IPS-11a (cell line): ENCODE measurements around the gene STAU1.
"Not testable (repeated sequence)": the region's sequence is repeated elsewhere in the genome, so short reads cannot be mapped to it uniquely, and the experiment has no call there.

ENCODE experiments used
- H3K4me3 ChIP-seq: one replicate; pipeline ENCODE4 v1.5.1; 2013; ENCODE audit warnings: low read depth, low read length, control low read depth

The STAU1 gene

GRCh38 chr20:49166534-49167449 is 21.3 kb downstream of the STAU1 start:
- H3K4me3 ChIP-seq = no peak overlapping the region

DNA sequence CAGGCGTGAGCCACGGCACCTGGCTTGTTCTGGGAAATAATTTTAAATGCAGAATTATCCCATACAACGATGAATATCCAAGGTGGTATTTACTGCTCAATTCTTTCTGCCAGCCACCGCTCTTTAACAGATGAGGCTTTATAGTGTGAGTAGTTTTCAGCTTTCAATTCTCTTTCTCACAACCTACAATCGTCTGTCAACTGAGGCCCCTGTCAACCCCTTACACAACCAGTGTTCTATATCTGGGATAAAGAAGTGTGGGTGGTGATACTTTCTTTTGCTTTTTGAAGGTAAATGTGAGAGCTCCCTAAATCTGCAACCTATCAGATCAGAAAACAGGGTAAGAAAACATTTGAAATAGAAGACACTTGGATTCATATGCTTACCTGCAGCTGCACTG is 22.5 kb downstream of the STAU1 start:
- no peak overlapping the region for H3K4me3 ChIP-seq

DNA sequence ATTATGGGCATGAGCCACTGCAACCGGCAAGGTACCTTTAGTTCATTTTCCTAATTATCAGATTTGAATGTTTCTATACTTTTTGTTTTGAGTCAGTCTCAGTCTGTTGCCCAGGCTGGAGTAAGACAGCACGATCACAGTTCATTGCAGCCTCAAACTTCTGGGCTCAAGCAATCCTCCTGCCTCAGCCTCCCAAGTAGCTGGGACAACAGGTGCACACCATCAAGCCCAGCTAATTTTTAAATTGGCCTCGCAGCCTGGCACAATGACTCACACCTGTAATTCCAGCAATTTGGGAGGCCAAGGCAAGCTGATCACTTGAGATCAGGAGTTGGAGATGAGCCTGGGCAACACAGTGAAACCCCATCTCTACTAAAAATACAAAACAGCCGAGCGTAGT is 24.4 kb downstream of the STAU1 start:
- no peak overlapping the region for H3K4me3 ChIP-seq

DNA sequence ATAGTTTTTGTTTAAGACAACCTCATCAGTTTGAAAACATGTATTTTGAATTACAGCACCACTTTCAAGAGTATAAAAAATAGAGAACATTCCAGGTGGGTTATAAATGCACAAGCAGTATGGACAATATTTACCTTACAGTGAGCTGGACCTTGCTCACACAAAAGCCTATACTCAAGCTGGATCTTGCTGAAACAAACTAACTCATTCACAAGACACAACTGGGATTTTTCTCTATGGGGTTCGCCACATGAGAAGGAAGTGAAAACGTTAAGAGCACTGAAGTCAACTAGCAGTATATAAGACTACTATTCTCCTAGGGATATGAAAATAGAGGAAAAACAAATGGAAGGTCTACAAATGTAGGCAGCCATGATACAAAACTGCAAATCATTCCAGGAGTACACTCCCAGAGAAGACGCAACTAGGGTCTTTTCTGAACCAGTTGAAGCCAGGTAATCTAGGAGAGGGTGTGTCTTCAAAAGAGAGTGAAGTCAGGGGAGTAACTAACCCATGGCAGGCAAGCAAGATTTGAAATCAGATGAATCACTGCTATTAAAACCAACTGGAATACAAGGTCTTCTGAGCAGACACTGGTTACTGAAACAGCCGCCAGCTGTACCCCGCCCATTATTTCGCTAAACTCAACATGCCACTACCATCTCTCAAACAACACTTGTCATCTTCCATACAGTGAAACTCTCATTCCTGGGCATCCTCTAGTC is 26.5 kb downstream of the STAU1 start:
- H3K4me3 ChIP-seq = no peak overlapping the region

DNA sequence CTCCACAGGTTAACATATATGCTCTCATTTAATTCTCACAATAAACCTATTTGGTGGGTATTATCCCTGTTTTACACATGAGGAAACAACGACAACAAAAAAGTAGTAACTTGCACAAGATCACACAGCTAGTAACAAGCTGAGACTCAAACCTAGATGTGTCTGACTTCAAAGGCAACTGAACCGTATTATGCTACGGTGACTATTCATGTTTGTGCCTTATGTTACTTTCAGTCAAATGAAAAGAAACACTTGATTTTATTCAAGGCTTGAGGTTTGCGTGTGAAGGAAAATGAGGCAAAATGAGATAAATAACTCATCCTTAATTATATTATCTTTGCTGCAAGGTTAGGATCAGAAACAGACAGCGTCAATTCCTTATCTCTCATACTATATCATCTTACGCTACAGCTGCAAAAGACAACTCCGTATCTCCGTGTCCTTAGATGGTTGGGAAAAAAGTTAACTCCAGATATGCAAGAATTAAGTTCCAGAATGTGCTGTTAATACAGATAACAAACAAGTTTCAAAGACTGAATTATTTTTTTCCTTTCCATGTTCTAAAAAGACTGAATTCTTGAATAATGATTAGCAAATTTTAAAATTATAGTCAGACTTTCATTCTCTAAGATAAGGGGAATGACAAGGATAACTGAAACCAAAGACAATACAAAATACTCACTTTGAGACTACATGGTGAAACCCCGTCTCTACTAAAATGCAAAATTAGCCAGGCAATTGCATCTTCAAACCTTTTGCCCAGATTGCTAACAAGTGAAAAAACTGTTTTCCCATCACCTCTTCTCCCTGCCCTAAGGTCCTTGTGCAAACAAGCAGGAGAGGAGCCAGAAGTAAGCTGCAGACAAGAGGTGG is 27.8 kb downstream of the STAU1 start:
- H3K4me3 ChIP-seq = no peak overlapping the region

DNA sequence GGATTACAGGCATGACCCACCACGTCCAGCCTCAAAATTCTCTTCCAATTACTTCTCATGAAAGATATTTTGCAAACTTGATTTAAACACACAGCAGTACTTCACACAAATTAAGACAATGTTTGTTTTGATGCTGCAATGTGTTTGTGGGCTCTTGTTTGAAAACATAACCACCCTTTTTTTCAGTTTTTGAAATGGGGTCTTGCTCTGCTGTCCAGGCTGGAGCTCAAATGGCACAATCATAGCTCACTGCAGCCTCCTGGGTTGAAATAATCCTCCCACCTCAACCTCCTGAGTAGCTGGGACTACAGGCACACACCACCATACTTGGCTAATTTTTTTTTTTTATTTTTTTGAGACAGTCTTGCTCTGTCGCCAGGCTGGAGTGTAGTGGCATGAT is 31.0 kb downstream of the STAU1 start:
- no peak overlapping the region for H3K4me3 ChIP-seq

DNA sequence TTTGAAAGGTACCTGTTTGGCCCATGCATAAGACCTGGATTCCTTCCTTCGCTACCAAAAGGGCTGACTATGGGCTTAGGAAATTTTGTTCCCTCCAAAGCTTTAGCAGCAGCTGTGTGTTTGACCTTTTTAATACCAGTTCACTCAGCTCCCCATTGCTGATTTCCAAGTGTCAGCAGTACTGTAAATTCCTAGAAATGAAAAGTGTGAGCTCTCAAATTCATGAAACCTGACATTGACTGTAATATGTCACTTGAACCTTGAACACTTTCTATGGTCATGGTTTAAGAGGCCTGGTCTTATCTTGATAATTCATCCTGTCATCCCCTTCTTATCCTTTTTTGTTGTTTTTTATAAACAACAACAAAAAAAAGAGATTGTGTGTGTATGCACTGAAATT is 31.7 kb downstream of the STAU1 start:
- no peak overlapping the region for H3K4me3 ChIP-seq

- no peak overlapping the region for H3K4me3 ChIP-seq
Observed at GRCh38 chr20:49151436-49151835, 36.7 kb downstream of the STAU1 start.

- no peak overlapping the region for H3K4me3 ChIP-seq
Observed at GRCh38 chr20:49149281-49150045, 38.7 kb downstream of the STAU1 start.

DNA sequence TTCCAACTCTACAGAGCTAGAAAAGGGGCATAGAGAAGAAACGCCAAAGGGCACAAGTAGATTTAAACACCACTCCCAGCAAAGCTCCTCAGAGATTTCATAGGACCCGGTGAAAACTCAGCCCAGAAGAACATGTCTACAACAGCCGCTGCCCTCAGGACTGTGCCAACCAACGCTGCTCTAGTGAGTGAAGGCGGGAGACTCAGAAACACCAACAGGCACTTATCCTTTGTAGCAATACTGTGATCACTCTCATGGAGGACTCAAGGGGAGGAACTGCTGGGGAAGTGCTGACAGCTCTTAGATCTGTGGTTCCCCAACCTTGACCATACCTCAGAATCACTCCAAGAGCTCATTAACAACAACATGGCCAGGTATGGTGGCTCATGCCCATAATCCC is 39.5 kb downstream of the STAU1 start:
- no peak overlapping the region for H3K4me3 ChIP-seq

DNA sequence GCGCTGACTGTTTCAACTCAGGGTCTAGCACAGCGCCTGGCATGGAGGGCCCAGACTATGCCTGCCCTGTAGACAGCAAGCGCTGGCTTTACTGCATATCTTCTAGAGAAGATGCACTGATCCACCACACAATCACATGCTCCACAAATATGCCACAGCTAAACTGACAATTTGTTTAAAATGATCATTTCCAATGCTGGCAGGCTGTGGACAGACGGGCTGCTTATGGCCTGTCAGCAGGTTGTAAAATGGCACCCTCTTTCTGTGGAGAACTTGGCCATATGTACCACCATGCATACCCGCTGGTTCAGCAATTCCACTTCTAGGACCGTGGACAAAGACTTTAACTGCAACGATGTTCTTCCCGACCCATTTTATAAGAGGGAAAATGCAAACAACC is 40.8 kb downstream of the STAU1 start:
- no peak overlapping the region for H3K4me3 ChIP-seq

- H3K4me3 ChIP-seq = no peak overlapping the region
Observed at GRCh38 chr20:49146442-49147225, 41.5 kb downstream of the STAU1 start.

DNA sequence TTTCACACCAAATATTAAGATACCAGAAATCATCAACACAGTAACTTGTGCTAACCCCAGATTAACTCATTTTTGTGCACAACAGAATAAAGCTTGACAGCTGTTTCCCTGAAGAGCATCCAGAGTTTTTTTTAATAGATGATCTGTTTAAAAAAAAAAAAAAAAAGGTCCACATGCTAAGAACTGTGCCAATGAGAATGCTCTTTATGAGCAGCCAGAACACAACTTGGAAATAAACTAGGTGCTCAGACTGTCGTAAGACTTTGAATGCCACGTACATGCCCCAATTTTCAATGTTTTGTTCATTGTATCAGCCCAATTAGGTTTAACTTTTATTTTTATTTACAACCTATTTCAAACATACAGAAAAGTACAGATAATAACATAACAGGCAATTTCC is 47.3 kb downstream of the STAU1 start:
- no peak overlapping the region for H3K4me3 ChIP-seq

DNA sequence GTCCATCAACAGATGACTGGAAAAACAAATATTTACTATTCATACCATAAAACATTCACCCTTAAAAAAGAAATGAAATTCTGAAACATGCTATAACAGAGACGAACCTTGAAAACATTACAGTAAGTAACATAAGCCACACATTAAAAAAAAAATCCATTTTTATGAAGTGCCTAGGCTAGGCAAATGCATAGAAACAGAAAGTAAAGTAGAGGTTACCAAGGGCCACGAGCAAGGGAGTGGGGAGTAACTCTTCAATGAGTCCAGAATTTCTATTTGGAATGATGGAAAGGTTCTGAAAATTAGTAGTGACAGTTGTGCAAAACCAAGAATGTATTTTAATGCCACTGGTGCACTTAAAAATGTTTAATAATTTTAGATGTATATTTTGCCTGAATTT is 47.7 kb downstream of the STAU1 start:
- H3K4me3 ChIP-seq = no peak overlapping the region

- no peak overlapping the region for H3K4me3 ChIP-seq
Observed at GRCh38 chr20:49138431-49138830, 49.7 kb downstream of the STAU1 start.

DNA sequence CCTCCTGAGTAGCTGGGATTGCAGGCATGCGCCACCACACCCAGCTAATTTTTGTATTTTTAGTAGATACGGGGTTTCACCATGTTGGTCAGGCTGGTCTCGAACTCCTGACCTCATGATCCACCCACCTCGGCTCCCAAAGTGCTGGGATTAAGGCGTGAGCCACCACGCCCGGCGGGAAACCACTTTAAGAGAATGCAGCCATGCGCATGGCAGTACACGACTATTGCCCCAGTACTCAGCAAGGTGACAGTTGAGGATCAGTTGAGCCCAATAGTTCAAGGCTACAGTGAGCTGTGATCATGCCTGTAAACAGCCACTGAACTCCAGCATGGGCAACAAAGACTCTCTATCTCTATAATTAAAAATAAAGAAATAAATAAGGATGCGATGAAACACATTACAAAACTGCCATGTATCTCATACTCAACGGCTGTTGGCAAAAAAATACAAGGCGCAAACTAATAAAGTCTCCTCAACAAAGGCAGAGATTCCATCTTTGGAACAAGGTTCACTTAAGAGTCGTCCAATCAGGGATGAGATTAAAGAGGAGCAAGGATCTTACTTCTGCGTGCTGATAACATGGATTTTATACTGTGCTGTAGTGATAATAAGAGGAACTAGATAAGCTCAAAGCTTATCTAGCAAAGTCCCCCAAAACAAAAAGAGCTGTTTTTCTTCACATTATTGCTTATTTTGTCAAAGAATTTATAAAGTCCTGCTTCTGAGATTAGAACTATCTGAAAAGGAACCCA is 51.1 kb downstream of the STAU1 start:
- no peak overlapping the region for H3K4me3 ChIP-seq

- not testable (repeated sequence) for H3K4me3 ChIP-seq
Observed at GRCh38 chr20:49134797-49135196, 53.3 kb downstream of the STAU1 start.

DNA sequence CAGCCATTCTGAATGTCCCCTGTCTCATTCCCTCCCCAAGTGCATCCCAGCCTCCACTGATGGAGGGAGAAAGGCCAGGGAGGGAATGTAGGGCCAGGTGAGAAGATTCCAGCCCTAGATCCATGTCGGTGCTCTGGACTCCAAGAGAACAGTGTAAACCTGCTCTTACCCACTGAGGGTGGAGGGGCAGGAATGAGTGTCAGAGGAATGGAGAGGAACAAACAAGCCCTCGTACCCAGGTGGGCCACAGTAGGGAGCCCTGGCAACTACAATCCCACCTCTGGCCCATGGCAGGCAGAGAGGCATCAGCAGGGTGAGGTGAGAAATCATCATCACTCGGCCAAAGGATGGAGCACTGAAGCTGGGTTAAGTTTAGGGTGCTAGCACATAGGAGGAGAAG is 54.6 kb downstream of the STAU1 start:
- no peak overlapping the region for H3K4me3 ChIP-seq

GRCh38 chr20:49132995-49133478 is 55.1 kb downstream of the STAU1 start:
- no peak overlapping the region for H3K4me3 ChIP-seq
